Nasal cavity respiratory epithelium epithelial cell of viscerocranial mucosa (primary cell): ENCODE data around the gene DHX32. TPM values are rescaled to one million over a fixed set of nuclear protein-coding genes. Genes with fewer than 3 reads are reported as not detected.

Experiments
- total RNA-seq: library from RNA; depleted of rRNA; stranded (reverse); fragments of >200 nt; gene quantifications from 2 replicates; pipeline ENCODE4 v1.2.3, GENCODE V29; 2014

Gene DHX32
- 42.0 and 61.2 TPM in 2 replicates for total RNA-seq

DNA sequence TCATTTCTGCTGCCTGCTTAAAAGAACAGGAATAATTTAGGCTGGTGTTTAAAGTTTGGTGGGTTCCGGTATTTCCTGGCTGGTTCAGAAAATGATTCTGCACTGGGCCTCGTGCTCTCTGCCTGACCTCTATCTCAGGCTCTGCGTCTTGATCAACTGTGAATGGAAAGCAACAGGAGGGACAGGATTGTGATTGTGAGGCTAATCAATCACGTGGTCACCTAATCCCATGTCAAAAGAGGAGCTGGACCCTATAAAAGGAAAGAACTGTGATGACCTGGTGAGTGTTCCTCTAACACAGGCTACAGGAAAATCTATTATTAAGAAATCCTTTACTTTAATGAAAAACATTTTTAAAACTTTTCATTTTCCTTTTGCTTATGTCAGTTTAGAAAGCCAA is at the start of gene DHX32:
Gene DHX32 (minus strand): TSS at position 101 of the 400 bp plus-strand sequence. CDS start 468 bp downstream, outside the sequence.

GRCh38 chr10:125896088-125896934 is 15.2 kb upstream of the DHX32 start, which contains the start of gene FANK1:
FANK1 (plus strand) TSS chr10:125896564; CDS start chr10:125896643, 79 bp downstream.

DNA sequence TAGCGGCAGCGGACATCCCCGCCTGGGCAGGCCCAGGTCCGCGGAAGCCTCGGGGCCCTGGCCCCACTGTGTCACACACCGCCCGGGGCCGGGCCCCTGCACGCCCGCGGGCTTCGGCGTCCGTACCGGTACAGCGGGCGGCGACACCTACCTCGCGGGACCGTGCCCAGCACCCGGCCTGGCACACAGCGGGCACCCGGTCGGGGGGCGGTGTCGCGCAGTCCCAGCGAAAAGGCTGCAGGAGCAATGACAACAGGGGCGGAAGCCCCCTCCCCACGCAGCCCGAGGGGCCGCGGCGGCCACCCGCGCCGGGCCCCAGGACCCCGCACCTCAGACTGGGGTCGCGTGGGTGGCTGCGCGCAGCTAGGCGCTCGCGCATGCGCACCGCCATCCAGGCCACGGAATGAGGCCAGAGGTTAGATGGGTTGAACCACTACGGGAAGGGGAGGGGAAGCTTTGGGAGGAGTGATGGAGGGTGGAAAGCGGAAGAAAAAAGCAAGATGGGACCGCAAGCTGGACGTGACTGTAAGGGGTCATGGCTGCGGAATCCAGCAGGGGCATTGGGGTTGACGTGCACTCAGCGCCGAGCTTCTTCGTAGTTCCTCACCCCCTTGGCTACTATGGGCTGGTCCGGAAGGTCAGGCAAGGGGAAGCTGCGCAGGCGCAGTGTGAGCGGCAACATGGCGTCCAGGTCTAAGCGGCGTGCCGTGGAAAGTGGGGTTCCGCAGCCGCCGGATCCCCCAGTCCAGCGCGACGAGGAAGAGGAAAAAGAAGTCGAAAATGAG is 58.0 kb downstream of the DHX32 start, which contains the start of the genes BCCIP and UROS:
Gene BCCIP (plus strand): TSS at position 669 of the 785 bp plus-strand sequence. CDS start 12 bp downstream, at position 681.
Gene UROS (minus strand): TSS at position 381 of the 785 bp plus-strand sequence. CDS start 6,759 bp downstream, outside the sequence.

Other genes with a start within 250 kb of the DHX32 start
- not detected in 2 replicates for gene TEX36, start 198.1 kb downstream of the DHX32 start, total RNA-seq
- 15.4 and 23.8 TPM in 2 replicates for gene EDRF1, start 161.6 kb downstream of the DHX32 start, total RNA-seq
- not detected in 2 replicates for gene MMP21, start 105.5 kb downstream of the DHX32 start, total RNA-seq
- 18.8 and 31.2 TPM in 2 replicates for gene UROS, start 58.0 kb downstream of the DHX32 start, total RNA-seq
- gene BCCIP, start 57.7 kb downstream of the DHX32 start, total RNA-seq, result 45.8 and 46.6 TPM in 2 replicates
- gene FANK1, start 15.3 kb upstream of the DHX32 start, total RNA-seq, result 2.7 and 7.0 TPM in 2 replicates